Breast epithelium (tissue), 4 donors: ENCODE data around the gene AK6. TPM values are rescaled to one million over a fixed set of nuclear protein-coding genes. Genes with fewer than 3 reads are reported as not detected.

Source experiments
- DNase-seq, 2 donors: peaks; one replicate each; pipeline ENCODE4 v3.0.0-alpha.2; 2019; ENCODE audit warnings: low spot score in 2 of 2
- H3K27ac ChIP-seq, 2 donors: fragments of 200-600 bp; sonication (generic) in 1 of 2; one replicate each; pipeline ENCODE4 v1.5.1; 2016 to 2019; ENCODE audit warnings: mild to moderate bottlenecking in 1 of 2
- H3K27me3 ChIP-seq, 2 donors: fragments of 200-600 bp; sonication (generic) in 1 of 2; one replicate each; pipeline versions ENCODE4 v1.5.1 to v1.6.0; 2017 to 2019; ENCODE audit warnings: control low read depth in 1 of 2, mild to moderate bottlenecking in 1 of 2
- H3K36me3 ChIP-seq: fragments of 200-600 bp; one replicate; pipeline ENCODE4 v1.5.1; 2019
- H3K4me1 ChIP-seq, 2 donors: fragments of 200-600 bp; sonication (generic); one replicate each; pipeline ENCODE4 v1.5.1; 2016 to 2019; ENCODE audit warnings: control low read depth in 1 of 2
- H3K4me3 ChIP-seq, 3 donors: fragments of 200-600 bp; sonication (generic); 1 replicate in 2 of 3; 2 replicates in 1 of 3; pipeline ENCODE4 v1.5.1; 2016 to 2019; ENCODE audit warnings: mild to moderate bottlenecking in 3 of 3, moderate library complexity in 2 of 3
- H3K9me3 ChIP-seq, 2 donors: fragments of 200-600 bp; sonication (generic) in 1 of 2; one replicate each; pipeline ENCODE4 v1.5.1; 2016 to 2019; ENCODE audit warnings: control low read depth in 1 of 2
- POLR2A ChIP-seq: fragments of 450-650 bp; IDR thresholded peaks from one replicate; pipeline ENCODE4 v1.6.1; 2016; ENCODE audit warnings: antibody characterized with exemption, mild to moderate bottlenecking, moderate library complexity
- POLR2AphosphoS5 ChIP-seq, 3 donors: sonication (generic); formaldehyde crosslinking; IDR thresholded peaks; one replicate each; pipeline ENCODE4 v1.6.1; 2017; ENCODE audit warnings: antibody characterized with exemption in 3 of 3
- intact Hi-C: fragments of 100-400 bp; cut with DNase I; formaldehyde crosslinking; loops from one replicate; pipeline ENCODE4 v1.15.1; 2023; ENCODE audit warnings: low total_unique reads
- total RNA-seq, 3 donors: library from RNA; depleted of rRNA; stranded (reverse); fragments of >200 nt; gene quantifications; one replicate each; pipeline ENCODE4 v1.1.0, GENCODE V29; 2016
- TF ChIP-seq, protein P1 (sequence below), 3 donors: fragments of 450-650 bp; IDR thresholded peaks; one replicate each; pipeline ENCODE4 v1.5.1; 2016 to 2017; ENCODE audit warnings: antibody characterized with exemption in 3 of 3, mild to moderate bottlenecking in 3 of 3, moderate library complexity in 3 of 3

AK6 gene
- total RNA-seq, 3 donors from 2014 or later, result 19.5 to 35.8 (median 25.6) TPM

- Histone ChIP-seq H3K4me3 (no peak overlapping the region), H3K27me3 (no peaks in the 10 kb centered on the region), H3K27ac (no peak overlapping the region), H3K9me3 (no peaks in the 10 kb centered on the region), H3K36me3 (no peaks in the 10 kb centered on the region), H3K4me1 (no peaks in the 10 kb centered on the region)
- intact Hi-C loops, result no loop called here
- TF ChIP-seq POLR2A (no peak), POLR2AphosphoS5 (IDR thresholded peaks at IDR 0.05) (no peak)
- TF ChIP-seq, protein P1, sequence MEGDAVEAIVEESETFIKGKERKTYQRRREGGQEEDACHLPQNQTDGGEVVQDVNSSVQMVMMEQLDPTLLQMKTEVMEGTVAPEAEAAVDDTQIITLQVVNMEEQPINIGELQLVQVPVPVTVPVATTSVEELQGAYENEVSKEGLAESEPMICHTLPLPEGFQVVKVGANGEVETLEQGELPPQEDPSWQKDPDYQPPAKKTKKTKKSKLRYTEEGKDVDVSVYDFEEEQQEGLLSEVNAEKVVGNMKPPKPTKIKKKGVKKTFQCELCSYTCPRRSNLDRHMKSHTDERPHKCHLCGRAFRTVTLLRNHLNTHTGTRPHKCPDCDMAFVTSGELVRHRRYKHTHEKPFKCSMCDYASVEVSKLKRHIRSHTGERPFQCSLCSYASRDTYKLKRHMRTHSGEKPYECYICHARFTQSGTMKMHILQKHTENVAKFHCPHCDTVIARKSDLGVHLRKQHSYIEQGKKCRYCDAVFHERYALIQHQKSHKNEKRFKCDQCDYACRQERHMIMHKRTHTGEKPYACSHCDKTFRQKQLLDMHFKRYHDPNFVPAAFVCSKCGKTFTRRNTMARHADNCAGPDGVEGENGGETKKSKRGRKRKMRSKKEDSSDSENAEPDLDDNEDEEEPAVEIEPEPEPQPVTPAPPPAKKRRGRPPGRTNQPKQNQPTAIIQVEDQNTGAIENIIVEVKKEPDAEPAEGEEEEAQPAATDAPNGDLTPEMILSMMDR (IDR thresholded peaks at IDR 0.05), result no peak
- DNase-seq, result no peak
These were observed 51.9 kb downstream of the AK6 start for GRCh38 chr5:69317391-69317790.

DNA sequence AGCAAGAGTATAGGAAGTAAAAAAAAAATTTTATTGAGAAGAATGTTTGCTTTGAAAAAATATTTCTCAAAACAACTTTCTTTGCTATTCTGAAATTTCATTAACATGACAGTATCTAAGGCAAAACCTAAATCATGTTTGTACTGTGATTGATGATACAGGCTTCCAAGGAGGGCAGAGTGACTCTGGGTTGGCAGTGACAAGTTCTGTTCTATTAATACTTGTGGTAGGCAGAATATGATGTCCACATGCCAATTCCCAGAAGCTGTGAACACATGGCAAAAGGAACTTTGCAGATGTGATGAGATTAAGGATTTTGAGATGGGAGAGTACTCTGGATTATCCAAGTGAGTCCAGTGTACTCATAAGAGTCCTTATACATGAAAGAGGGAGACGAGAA is 53.3 kb downstream of the AK6 start:
- H3K36me3 ChIP-seq, result no peaks in the 10 kb centered on the region
- no peaks in the 10 kb centered on the region for H3K27me3 ChIP-seq
- TF ChIP-seq, protein P1 (IDR thresholded peaks at IDR 0.05), result no peak
- TF ChIP-seq POLR2AphosphoS5 (IDR thresholded peaks at IDR 0.05) (no peak), POLR2A (no peak)
- no peaks in the 10 kb centered on the region for H3K4me1 ChIP-seq
- no peak overlapping the region for H3K4me3 ChIP-seq
- H3K9me3 ChIP-seq, result no peaks in the 10 kb centered on the region
- no peak for DNase-seq
- intact Hi-C loops, result no loop called here
- no peak overlapping the region for H3K27ac ChIP-seq

DNA sequence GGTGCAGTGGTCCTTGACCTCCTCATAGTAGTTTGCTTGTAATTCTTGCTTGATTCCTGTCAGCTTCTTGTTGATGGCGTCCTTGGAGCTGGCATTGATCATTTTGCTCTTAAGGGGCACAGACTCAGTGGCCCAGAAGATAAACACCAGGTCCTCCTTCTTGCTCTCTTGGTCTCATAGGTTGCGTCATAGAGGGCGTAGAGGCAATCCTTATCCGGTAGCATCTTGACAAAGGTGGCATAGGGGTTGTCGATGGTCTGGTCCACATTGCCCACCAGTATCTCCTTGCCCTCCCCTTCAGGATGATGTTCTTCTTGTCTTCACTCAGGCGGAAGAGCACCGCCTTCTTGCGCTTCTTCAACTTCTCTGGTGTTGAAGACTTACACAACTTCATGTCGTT is 55.9 kb downstream of the AK6 start:
- Histone ChIP-seq H3K4me3 (no peak overlapping the region), H3K9me3 (no peaks in the 10 kb centered on the region), H3K27me3 (no peaks in the 10 kb centered on the region), H3K27ac (no peak overlapping the region), H3K36me3 (no peaks in the 10 kb centered on the region), H3K4me1 (no peaks in the 10 kb centered on the region)
- intact Hi-C loops, result no loop called here
- DNase-seq, result no peak
- no peak for TF ChIP-seq POLR2A
- TF ChIP-seq, protein P1 (IDR thresholded peaks at IDR 0.05), result no peak
- no peak for TF ChIP-seq POLR2AphosphoS5 (IDR thresholded peaks at IDR 0.05)

- Histone ChIP-seq H3K4me3 (no peak overlapping the region), H3K27ac (no peak overlapping the region), H3K27me3 (no peaks in the 10 kb centered on the region), H3K9me3 (no peaks in the 10 kb centered on the region), H3K4me1 (no peaks in the 10 kb centered on the region), H3K36me3 (no peaks in the 10 kb centered on the region)
- intact Hi-C loops, result no loop called here
- DNase-seq, result no peak
- no peak for TF ChIP-seq POLR2A
- no peak for TF ChIP-seq POLR2AphosphoS5 (IDR thresholded peaks at IDR 0.05)
- TF ChIP-seq, protein P1 (IDR thresholded peaks at IDR 0.05), result no peak
These were observed 56.7 kb downstream of the AK6 start for GRCh38 chr5:69312459-69313160.

GRCh38 chr5:69309380-69309779 is 59.9 kb downstream of the AK6 start:
- Histone ChIP-seq H3K36me3 (no peaks in the 10 kb centered on the region), H3K27ac (no peak overlapping the region), H3K9me3 (no peaks in the 10 kb centered on the region), H3K27me3 (no peaks in the 10 kb centered on the region), H3K4me3 (no peak overlapping the region), H3K4me1 (no peaks in the 10 kb centered on the region)
- intact Hi-C loops, result no loop called here
- no peak for DNase-seq
- no peak for TF ChIP-seq POLR2AphosphoS5 (IDR thresholded peaks at IDR 0.05)
